ENCODE results near the gene PRND.

PRND gene

GRCh38 chr20:4776079-4776630, 54.4 kb downstream of the PRND start:
- FAIRE-seq (no peak), DNase-seq (ENCODE audit: low spot score) (no peak)
